MM.1S (cell line): ENCODE measurements around the gene XPO5.

Experiments
- DNase-seq: peaks from one replicate; pipeline ENCODE4 v3.0.0-alpha.2; 2015
- H2AFZ ChIP-seq: fragments of 300-600 bp; sonication (generic); 2 replicates; pipeline ENCODE4 v1.6.0; 2016; ENCODE audit warnings: antibody characterized with exemption, low read length
- H3F3A ChIP-seq: fragments of 300-600 bp; sonication (generic); 2 replicates; pipeline ENCODE4 v1.6.1; 2016; ENCODE audit warnings: mild to moderate bottlenecking, antibody characterized with exemption, low read length, moderate library complexity, mixed read lengths; ENCODE audit not compliant: insufficient read depth
- H3K27ac ChIP-seq: fragments of 300-600 bp; sonication (generic); 2 replicates; pipeline ENCODE4 v1.5.1; 2016; ENCODE audit warnings: mild to moderate bottlenecking, low read length
- H3K27me3 ChIP-seq: fragments of 300-600 bp; sonication (generic); replicated peaks from 2 replicates; pipeline ENCODE4 v1.6.0; 2016; ENCODE audit warnings: low read length; ENCODE audit not compliant: insufficient read depth
- H3K36me3 ChIP-seq: fragments of 300-600 bp; sonication (generic); replicated peaks from 2 replicates; pipeline ENCODE4 v1.6.1; 2016; ENCODE audit warnings: mild to moderate bottlenecking, low read length, mixed read lengths; ENCODE audit not compliant: insufficient read depth
- H3K4me1 ChIP-seq: fragments of 300-600 bp; sonication (generic); 2 replicates; pipeline ENCODE4 v1.6.1; 2016; ENCODE audit warnings: low read length, mixed read lengths
- H3K4me2 ChIP-seq: fragments of 300-600 bp; sonication (generic); 2 replicates; pipeline ENCODE4 v1.6.0; 2016; ENCODE audit warnings: low read depth, low read length
- H3K4me3 ChIP-seq: fragments of 300-600 bp; sonication (generic); 2 replicates; pipeline ENCODE4 v1.5.1; 2016; ENCODE audit warnings: low read length, mixed read lengths
- H3K79me2 ChIP-seq: fragments of 300-600 bp; sonication (generic); 2 replicates; pipeline ENCODE4 v1.6.1; 2016; ENCODE audit warnings: mixed run types, low read length, mixed read lengths
- H3K9ac ChIP-seq: fragments of 300-600 bp; sonication (generic); 2 replicates; pipeline ENCODE4 v1.6.1; 2016; ENCODE audit warnings: low read length, mixed read lengths
- H3K9me2 ChIP-seq: fragments of 300-600 bp; sonication (generic); replicated peaks from 2 replicates; pipeline ENCODE4 v1.6.1; 2016; ENCODE audit warnings: mild to moderate bottlenecking, low read length, mixed read lengths; ENCODE audit not compliant: insufficient read depth
- H3K9me3 ChIP-seq: fragments of 300-600 bp; sonication (generic); replicated peaks from 2 replicates; pipeline ENCODE4 v1.6.1; 2016; ENCODE audit warnings: mild to moderate bottlenecking, low read length, mixed read lengths; ENCODE audit not compliant: insufficient read depth
- H4K20me1 ChIP-seq: fragments of 300-600 bp; sonication (generic); 2 replicates; pipeline ENCODE4 v1.6.1; 2016; ENCODE audit warnings: mild to moderate bottlenecking, low read length, moderate library complexity, mixed read lengths; ENCODE audit not compliant: insufficient read depth
- CTCF ChIP-seq: fragments of 300-600 bp; sonication (generic); IDR thresholded peaks from 2 replicates; pipeline ENCODE4 v1.5.1; 2016; ENCODE audit warnings: antibody characterized with exemption, low read length, mixed read lengths
- EZH2 ChIP-seq: fragments of 300-600 bp; sonication (generic); optimal IDR thresholded peaks from 2 replicates; pipeline ENCODE3; 2017; ENCODE audit warnings: low read depth, mild to moderate bottlenecking, antibody characterized with exemption, low read length, mixed read lengths
- EZH2phosphoT487 ChIP-seq: fragments of 300-600 bp; sonication (generic); IDR thresholded peaks from 2 replicates; pipeline ENCODE4 v1.6.1; 2018; ENCODE audit warnings: antibody characterized with exemption, low read length

XPO5 gene

GRCh38 chr6:43613721-43614395, 38.0 kb upstream of the XPO5 start:
- H3K4me2 ChIP-seq, result no peak overlapping the region
- peaks cover 9% of the 10 kb centered on the region for H3K36me3 ChIP-seq
- no peak overlapping the region for H3K4me3 ChIP-seq
- no peak overlapping the region for H3K9ac ChIP-seq
- no peaks in the 10 kb centered on the region for H3K9me2 ChIP-seq
- 0 out of 2 replicates have a peak, but pooled peaks cover 3% of the 10 kb centered on the region for H3F3A ChIP-seq
- H3K4me1 ChIP-seq, result no peaks in the 10 kb centered on the region
- H3K27me3 ChIP-seq, result no peaks in the 10 kb centered on the region
- no peak for DNase-seq
- H2AFZ ChIP-seq, result no peak overlapping the region
- H3K27ac ChIP-seq, result no peak overlapping the region
- H3K9me3 ChIP-seq, result no peaks in the 10 kb centered on the region
- TF ChIP-seq CTCF (no peak), EZH2phosphoT487 (no peak), EZH2 (no peak)
- no peaks in the 10 kb centered on the region for H4K20me1 ChIP-seq
- H3K79me2 ChIP-seq, result no peaks in the 10 kb centered on the region; the same call in 1 of the 2 replicates

GRCh38 chr6:43610431-43610830, 34.6 kb upstream of the XPO5 start:
- Histone ChIP-seq H3K9ac (no peak overlapping the region), H3K27me3 (no peaks in the 10 kb centered on the region), H4K20me1 (no peaks in the 10 kb centered on the region), H3K9me3 (no peaks in the 10 kb centered on the region), H3K4me1 (no peaks in the 10 kb centered on the region), H3K4me2 (no peak overlapping the region), H3K79me2 (no peaks in the 10 kb centered on the region; the same call in none of the 2 replicates), H3K27ac (no peak overlapping the region), H3K36me3 (peaks cover 9% of the 10 kb centered on the region), H3K4me3 (no peak overlapping the region), H3K9me2 (no peaks in the 10 kb centered on the region), H3F3A (no peaks in the 10 kb centered on the region), H2AFZ (no peak overlapping the region)
- TF ChIP-seq EZH2 (no peak), EZH2phosphoT487 (no peak), CTCF (no peak)
- no peak for DNase-seq

- H3K9me2 ChIP-seq, result no peaks in the 10 kb centered on the region
- no peak overlapping the region for H2AFZ ChIP-seq
- no peaks in the 10 kb centered on the region for H3K9me3 ChIP-seq
- peaks cover 13% of the 10 kb centered on the region for H3K36me3 ChIP-seq
- no peak for DNase-seq
- H3K79me2 ChIP-seq, result no peaks in the 10 kb centered on the region; the same call in none of the 2 replicates
- H3K27me3 ChIP-seq, result no peaks in the 10 kb centered on the region
- no peak overlapping the region for H3K4me2 ChIP-seq
- no peak overlapping the region for H3K9ac ChIP-seq
- H3K4me3 ChIP-seq, result no peak overlapping the region
- no peaks in the 10 kb centered on the region for H3F3A ChIP-seq
- TF ChIP-seq EZH2 (no peak), CTCF (no peak), EZH2phosphoT487 (no peak)
- no peaks in the 10 kb centered on the region for H3K4me1 ChIP-seq
- H3K27ac ChIP-seq, result no peak overlapping the region
- no peaks in the 10 kb centered on the region for H4K20me1 ChIP-seq
Observed at GRCh38 chr6:43609402-43609801, 33.6 kb upstream of the XPO5 start.
